Measurements from ENCODE around the gene CALML3. TPM values are rescaled to one million over a fixed set of nuclear protein-coding genes. Genes with fewer than 3 reads are reported as not detected.

The CALML3 gene
- total RNA-seq, 1 experiment from 2014 or later = not detected

- Histone ChIP-seq H3K4me1 (replicated peaks; ENCODE audit: insufficient read depth) (no peaks in the 10 kb centered on the region), H3K27ac (no peak overlapping the region), H3K79me2 (ENCODE audit: low read depth) (no peaks in the 10 kb centered on the region), H3F3A (ENCODE audit: insufficient read depth, low read depth) (no peaks in the 10 kb centered on the region), H3K9me3 (ENCODE audit: insufficient read depth, low read depth) (no peaks in the 10 kb centered on the region), H3K27me3 (ENCODE audit: insufficient read depth, low read depth) (no peaks in the 10 kb centered on the region), H3K4me3 (no peak overlapping the region), H2AFZ (no peak overlapping the region), H4K20me1 (ENCODE audit: insufficient read depth) (no peaks in the 10 kb centered on the region), H3K36me3 (ENCODE audit: low read depth) (no peaks in the 10 kb centered on the region), H3K4me2 (no peak overlapping the region), H3K9me2 (ENCODE audit: insufficient read depth) (no peaks in the 10 kb centered on the region)
- ChIA-PET CTCF (no interaction called here), POLR2A (ENCODE audit: unreplicated experiment) (interaction anchor here (0.6 kb wide), 1 partner anchor 26 kb away, joined by 3 read pairs; no protein-coding TSS in a partner anchor)
- DNase-seq = no peak
- BruUV-seq (replicated peaks) = no TSS peak
- intact Hi-C loops (cut with micrococcal nuclease; ENCODE audit: unreplicated experiment) = no loop called here
- TF ChIP-seq, protein P1, sequence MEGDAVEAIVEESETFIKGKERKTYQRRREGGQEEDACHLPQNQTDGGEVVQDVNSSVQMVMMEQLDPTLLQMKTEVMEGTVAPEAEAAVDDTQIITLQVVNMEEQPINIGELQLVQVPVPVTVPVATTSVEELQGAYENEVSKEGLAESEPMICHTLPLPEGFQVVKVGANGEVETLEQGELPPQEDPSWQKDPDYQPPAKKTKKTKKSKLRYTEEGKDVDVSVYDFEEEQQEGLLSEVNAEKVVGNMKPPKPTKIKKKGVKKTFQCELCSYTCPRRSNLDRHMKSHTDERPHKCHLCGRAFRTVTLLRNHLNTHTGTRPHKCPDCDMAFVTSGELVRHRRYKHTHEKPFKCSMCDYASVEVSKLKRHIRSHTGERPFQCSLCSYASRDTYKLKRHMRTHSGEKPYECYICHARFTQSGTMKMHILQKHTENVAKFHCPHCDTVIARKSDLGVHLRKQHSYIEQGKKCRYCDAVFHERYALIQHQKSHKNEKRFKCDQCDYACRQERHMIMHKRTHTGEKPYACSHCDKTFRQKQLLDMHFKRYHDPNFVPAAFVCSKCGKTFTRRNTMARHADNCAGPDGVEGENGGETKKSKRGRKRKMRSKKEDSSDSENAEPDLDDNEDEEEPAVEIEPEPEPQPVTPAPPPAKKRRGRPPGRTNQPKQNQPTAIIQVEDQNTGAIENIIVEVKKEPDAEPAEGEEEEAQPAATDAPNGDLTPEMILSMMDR (conservative IDR thresholded peaks at IDR 0.05) = no peak
- no peak for TF ChIP-seq EZH2 (IDR thresholded peaks at IDR 0.05; ENCODE audit: low read depth)
These were observed 39.9 kb downstream of the CALML3 start for GRCh38 chr10:5564537-5565204.

DNA sequence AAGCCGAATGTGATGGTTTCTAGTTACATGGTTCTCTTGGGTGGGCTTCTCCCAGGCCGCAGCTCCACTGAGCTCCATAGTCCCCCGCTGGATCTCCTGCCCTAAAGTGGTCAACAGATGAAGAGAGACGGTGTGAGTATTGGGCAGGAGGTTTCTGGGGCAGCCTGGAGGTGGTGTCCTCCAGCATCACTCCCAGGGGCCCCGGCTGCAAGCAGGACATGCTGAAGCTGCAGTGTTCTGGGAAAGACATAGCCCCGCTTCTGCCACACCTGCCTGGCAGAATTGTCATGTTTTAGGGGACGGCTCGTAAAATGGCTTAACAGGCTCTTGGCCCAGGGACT lies 40.4 kb downstream of the CALML3 start:
- CTCF ChIA-PET = no interaction called here
- H3K36me3 ChIP-seq (ENCODE audit: low read depth) = no peaks in the 10 kb centered on the region
- H2AFZ ChIP-seq = no peak overlapping the region
- no peaks in the 10 kb centered on the region for H3K27me3 ChIP-seq (ENCODE audit: insufficient read depth, low read depth)
- H3F3A ChIP-seq (ENCODE audit: insufficient read depth, low read depth) = no peaks in the 10 kb centered on the region
- no peak for DNase-seq
- POLR2A ChIA-PET (ENCODE audit: unreplicated experiment) = interaction anchor here (0.6 kb wide), 1 partner anchor 27 kb away, joined by 3 read pairs; no protein-coding TSS in a partner anchor
- no peak overlapping the region for H3K4me2 ChIP-seq
- TF ChIP-seq, protein P1 (conservative IDR thresholded peaks at IDR 0.05) = no peak
- TF ChIP-seq EZH2 (IDR thresholded peaks at IDR 0.05; ENCODE audit: low read depth) = no peak
- intact Hi-C loops (cut with micrococcal nuclease; ENCODE audit: unreplicated experiment) = no loop called here
- no peaks in the 10 kb centered on the region for H4K20me1 ChIP-seq (ENCODE audit: insufficient read depth)
- no peaks in the 10 kb centered on the region for H3K4me1 ChIP-seq (replicated peaks; ENCODE audit: insufficient read depth)
- no peaks in the 10 kb centered on the region for H3K79me2 ChIP-seq (ENCODE audit: low read depth)
- H3K4me3 ChIP-seq = no peak overlapping the region
- H3K27ac ChIP-seq = no peak overlapping the region
- BruUV-seq (replicated peaks) = no TSS peak
- H3K9me2 ChIP-seq (ENCODE audit: insufficient read depth) = no peaks in the 10 kb centered on the region
- H3K9me3 ChIP-seq (ENCODE audit: insufficient read depth, low read depth) = no peaks in the 10 kb centered on the region

- no peaks in the 10 kb centered on the region for H3K79me2 ChIP-seq (ENCODE audit: low read depth)
- H3K4me3 ChIP-seq = no peak overlapping the region
- no peaks in the 10 kb centered on the region for H4K20me1 ChIP-seq (ENCODE audit: insufficient read depth)
- no peaks in the 10 kb centered on the region for H3K9me2 ChIP-seq (ENCODE audit: insufficient read depth)
- intact Hi-C loops (cut with micrococcal nuclease; ENCODE audit: unreplicated experiment) = no loop called here
- H3K4me1 ChIP-seq (replicated peaks; ENCODE audit: insufficient read depth) = no peaks in the 10 kb centered on the region
- H3K27ac ChIP-seq = no peak overlapping the region
- POLR2A ChIA-PET (ENCODE audit: unreplicated experiment) = interaction anchor here (0.6 kb wide), 2 partner anchors 28 to 30 kb away, joined by 3 to 4 read pairs; no protein-coding TSS in a partner anchor
- no peak for DNase-seq
- no peaks in the 10 kb centered on the region for H3F3A ChIP-seq (ENCODE audit: insufficient read depth, low read depth)
- no peak overlapping the region for H2AFZ ChIP-seq
- TF ChIP-seq, protein P1 (conservative IDR thresholded peaks at IDR 0.05) = no peak
- no peak for TF ChIP-seq EZH2 (IDR thresholded peaks at IDR 0.05; ENCODE audit: low read depth)
- no peaks in the 10 kb centered on the region for H3K36me3 ChIP-seq (ENCODE audit: low read depth)
- BruUV-seq (replicated peaks) = no TSS peak
- CTCF ChIA-PET = no interaction called here
- H3K9me3 ChIP-seq (ENCODE audit: insufficient read depth, low read depth) = no peaks in the 10 kb centered on the region
- H3K27me3 ChIP-seq (ENCODE audit: insufficient read depth, low read depth) = no peaks in the 10 kb centered on the region
- H3K4me2 ChIP-seq = no peak overlapping the region
These were observed 41.2 kb downstream of the CALML3 start for GRCh38 chr10:5565671-5566581.
